ENCODE measurements around the gene TUBGCP2.

The TUBGCP2 gene, protein sequence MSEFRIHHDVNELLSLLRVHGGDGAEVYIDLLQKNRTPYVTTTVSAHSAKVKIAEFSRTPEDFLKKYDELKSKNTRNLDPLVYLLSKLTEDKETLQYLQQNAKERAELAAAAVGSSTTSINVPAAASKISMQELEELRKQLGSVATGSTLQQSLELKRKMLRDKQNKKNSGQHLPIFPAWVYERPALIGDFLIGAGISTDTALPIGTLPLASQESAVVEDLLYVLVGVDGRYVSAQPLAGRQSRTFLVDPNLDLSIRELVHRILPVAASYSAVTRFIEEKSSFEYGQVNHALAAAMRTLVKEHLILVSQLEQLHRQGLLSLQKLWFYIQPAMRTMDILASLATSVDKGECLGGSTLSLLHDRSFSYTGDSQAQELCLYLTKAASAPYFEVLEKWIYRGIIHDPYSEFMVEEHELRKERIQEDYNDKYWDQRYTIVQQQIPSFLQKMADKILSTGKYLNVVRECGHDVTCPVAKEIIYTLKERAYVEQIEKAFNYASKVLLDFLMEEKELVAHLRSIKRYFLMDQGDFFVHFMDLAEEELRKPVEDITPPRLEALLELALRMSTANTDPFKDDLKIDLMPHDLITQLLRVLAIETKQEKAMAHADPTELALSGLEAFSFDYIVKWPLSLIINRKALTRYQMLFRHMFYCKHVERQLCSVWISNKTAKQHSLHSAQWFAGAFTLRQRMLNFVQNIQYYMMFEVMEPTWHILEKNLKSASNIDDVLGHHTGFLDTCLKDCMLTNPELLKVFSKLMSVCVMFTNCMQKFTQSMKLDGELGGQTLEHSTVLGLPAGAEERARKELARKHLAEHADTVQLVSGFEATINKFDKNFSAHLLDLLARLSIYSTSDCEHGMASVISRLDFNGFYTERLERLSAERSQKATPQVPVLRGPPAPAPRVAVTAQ

DNA sequence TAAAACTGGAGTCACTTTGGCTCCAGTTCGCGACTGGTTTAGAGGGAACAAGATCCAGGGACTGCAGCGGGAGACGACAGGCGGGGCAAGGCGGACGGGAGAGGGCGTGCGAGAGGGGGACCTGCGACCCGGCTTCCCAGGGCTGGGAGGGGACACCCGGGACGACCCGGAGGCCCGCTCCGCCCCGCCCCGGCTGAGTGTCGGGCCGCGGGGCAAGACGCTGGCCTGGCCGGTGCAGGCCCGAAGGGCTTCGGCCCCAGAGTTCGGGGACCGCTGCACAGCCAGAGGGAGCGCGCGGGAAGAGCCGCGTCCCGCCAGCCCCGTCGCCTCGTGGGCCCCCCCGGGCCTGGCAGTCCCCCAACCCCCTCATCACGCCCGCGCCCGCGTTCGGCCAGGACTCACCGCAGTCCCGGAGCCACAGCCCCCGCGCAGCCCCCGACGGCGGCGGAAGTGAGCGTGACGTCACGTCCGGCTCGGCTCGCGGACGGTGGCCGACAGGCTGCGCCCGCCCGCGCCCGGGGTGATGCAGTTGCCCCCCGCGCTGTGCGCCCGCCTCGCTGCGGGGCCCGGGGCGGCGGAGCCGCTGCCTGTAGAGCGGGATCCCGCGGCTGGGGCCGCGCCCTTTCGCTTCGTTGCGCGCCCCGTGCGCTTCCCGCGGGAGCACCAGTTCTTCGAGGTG is at the start of gene TUBGCP2, which contains the start of gene ZNF511:
TSS of gene TUBGCP2 (minus strand) at position 452 of the 679 bp plus-strand sequence. CDS start 5,931 bp downstream, outside the sequence.
TSS of gene ZNF511 (plus strand) at position 494 of the 679 bp plus-strand sequence. CDS start at position 524, 30 bp downstream.
- no peak for DNase-seq

DNA sequence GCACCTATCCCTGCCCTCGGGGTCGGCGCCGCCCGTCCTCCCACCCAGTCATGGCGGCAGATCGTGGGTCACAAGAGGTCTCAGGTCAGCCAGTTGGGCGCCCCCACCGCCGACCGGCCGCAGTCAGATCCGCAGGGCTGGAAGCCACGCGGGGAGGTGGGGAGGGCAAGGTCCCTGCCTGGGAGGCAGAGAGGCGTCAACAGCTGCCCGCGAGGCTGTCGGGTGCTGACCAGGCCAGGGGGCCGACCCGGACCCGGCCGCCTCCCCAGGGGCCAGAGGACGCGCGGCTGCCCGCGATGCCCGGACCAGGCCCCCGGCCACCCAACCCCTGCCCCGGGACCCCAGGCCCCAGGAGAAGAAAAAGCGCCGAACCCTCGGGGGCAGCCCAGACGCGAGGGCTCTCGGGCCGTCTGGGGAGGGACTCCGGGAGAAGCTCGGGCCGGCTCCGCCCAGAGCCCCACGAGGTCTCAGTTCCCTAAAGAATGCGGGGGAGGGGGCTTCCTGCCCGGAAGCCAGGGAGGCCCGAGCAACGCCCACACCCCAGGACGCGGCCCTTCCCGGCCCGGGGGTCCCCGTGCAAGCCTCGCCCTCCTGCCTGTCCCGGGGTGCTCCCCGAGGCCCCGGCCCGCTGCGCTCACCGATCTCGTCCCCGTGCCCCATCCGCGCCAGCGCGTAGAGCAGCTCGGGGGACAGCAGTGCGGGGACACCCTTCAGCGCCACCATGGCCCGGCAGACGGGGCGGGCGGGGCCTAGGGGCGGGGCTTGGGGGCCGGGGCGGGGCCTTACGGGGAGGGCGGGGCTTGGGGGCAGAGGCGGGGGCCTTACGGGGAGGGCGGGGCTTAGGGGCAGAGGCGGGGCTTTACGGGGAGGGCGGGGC is 48.9 kb upstream of the TUBGCP2 start, which contains the start of gene FUOM:
TSS of gene FUOM (minus strand) at position 735 of the 877 bp plus-strand sequence. CDS start at position 723, 12 bp downstream.
- no peak for DNase-seq

DNA sequence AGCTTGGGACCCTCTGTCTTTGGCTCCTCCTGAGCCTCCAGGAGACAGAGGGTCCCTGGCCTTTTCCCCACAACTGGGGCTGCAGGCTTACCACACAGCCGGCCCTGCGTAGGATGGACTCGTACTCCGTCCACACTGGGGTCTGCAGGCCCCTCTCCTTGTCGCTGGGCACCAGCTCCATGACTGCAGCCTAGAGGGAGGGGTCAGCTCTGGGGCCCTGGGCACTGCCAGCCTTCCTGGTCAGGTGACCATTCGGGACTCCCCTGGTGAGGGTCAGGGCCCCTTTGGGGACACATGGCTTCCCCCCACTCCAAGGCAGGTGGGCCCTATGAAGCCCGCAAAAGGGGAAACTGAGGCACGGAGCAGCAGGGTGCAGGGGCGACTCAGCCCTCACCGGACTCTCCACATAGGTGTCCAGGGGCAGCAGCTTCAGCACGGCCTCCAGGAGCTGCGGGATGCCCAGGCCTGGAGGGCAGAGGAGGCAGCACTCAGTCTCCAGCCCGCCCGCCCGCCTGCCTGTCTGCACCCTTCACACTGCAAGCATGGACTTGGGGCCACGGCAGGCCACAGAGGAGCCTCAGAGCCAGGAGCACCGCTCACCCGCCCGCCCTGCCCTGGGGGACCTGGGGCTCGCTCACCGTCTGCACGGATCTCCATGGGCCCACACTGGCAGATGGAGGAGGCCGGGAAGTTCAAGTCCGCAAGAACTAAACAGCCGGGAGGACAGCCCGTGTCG is 48.0 kb upstream of the TUBGCP2 start:
- DNase-seq: no peak

DNA sequence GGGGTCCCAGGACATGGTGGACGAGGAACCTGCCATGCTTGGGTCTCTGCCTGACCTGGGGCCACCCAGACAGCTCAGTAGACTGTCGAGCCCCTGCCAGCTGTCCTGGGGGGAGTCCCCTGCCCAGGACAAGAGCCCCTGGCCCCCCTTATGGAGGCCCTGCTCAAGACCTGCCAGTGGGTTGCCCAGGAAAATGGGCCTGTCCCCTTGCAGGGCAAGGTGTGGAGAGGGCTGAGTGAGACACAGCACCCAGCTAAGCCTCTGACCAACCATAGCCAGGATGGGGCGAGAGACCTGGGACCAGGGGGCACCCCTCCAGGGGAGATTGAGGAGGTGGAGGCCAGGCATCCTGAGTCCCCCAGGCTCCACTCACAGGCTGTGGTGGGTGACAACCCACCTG is 47.3 kb upstream of the TUBGCP2 start:
- DNase-seq: no peak

DNA sequence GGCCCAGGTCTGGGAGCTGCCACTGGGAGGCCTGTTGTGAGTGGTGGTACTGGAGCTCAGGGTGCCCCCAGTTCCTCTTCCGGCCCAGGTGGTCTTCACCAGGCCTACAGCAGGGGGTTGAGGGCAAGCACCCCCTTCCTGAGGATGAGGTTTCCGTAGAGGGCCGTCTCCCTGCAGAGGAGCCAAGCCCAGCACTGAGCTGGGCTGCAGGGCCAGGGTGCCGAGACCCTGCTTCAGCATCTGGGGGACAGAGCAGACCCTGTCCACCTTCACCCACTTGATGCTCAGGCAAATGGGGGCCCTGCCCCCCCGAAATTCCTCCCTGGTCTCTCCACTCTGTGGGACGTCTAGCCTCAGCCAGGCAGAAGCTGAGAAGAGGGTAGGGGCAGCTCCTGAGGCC is 46.6 kb upstream of the TUBGCP2 start:
- no peak for DNase-seq

DNA sequence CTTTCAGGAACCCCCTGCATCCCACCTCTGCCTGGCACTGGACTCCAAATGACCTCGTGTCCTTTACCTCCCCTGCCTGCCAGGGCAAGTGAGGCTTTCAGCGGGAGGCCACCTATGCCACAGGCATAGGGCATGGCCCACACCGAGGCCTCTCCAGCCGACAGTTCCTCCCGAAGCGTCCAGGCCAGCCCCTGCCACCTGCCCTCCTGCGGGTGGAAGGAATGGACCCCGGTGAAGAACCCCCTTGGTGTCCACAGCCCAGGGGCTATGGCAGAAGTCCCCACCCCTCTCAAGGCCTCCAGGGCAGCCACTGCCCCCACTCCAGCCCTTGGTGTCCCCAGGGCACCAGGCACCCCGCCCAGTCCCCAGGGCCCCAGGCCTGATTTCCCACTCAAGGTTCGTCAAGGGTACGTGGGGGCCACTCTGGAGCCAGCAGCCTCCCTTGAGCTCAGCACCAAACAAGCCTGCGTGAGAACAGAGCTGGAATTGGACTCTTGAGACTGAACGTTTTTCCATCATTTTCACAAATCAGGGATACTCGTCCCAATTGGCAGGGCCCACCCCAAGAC is 46.1 kb upstream of the TUBGCP2 start:
- DNase-seq: no peak

DNA sequence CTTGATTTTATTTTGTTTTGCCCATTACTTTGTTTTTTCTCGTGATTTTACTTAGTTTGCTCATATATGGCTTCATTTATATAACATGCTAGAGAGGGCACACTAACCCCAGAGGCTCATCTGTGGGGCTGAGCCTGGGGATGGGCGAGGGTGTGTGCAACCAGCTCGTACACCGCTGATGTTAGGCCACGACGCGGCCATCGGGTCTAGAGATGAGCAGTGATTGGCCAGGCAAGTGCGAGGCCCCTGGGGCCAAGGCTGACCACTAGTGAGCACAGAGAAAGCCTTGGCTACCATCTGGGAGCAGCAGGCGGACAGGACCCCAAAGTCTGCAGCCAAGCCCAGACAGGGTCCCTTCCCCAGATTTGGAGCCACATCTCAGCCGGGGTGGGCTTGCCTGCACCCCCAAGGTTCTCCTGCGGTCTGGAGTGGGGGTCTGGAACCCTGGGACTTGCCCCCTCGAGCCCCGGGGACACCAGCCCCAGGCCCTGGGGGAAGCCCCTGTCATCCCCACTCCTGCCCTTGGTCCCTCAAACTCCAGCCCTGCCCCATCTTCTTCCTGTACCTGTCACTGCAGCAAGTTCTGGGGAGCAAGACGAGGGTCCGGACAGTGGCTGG is 45.4 kb upstream of the TUBGCP2 start:
- DNase-seq: no peak

DNA sequence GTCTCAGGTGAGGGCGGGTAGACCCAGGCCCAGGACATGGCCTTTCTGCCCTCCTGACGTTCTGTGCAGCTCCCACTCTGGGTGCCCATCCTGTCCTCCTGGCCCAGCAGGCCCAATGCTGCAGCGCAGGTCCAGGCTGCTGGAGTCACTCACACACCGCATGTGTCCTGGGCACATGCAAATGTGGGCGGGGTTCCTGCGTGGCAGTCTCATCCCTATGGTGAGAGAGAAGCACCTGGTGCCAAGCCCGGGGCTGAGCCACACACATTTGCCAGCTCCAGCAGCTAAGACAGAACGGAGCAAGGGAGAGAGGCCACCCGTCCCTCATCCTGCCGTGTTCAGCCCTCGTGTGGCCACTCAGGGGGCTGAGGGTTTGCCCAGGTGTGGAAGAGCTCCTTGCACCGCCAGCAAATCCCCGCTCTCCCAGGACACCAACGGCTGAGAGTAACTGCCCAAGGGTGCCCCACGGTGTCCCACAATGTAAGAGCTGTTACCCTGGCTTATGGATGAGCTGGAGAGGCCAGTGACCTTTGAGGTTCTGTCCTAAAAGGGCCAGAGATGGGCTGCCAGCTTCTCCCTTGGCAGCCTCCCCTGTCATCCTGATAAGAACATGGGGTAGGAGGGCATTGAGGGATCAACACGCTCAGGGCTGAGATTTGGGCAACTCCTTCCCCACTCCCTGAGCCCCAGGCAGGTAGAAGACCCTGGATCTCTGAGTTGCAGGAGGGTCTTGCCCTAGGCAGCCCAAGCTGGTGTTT is 44.7 kb upstream of the TUBGCP2 start:
- no peak for DNase-seq

DNA sequence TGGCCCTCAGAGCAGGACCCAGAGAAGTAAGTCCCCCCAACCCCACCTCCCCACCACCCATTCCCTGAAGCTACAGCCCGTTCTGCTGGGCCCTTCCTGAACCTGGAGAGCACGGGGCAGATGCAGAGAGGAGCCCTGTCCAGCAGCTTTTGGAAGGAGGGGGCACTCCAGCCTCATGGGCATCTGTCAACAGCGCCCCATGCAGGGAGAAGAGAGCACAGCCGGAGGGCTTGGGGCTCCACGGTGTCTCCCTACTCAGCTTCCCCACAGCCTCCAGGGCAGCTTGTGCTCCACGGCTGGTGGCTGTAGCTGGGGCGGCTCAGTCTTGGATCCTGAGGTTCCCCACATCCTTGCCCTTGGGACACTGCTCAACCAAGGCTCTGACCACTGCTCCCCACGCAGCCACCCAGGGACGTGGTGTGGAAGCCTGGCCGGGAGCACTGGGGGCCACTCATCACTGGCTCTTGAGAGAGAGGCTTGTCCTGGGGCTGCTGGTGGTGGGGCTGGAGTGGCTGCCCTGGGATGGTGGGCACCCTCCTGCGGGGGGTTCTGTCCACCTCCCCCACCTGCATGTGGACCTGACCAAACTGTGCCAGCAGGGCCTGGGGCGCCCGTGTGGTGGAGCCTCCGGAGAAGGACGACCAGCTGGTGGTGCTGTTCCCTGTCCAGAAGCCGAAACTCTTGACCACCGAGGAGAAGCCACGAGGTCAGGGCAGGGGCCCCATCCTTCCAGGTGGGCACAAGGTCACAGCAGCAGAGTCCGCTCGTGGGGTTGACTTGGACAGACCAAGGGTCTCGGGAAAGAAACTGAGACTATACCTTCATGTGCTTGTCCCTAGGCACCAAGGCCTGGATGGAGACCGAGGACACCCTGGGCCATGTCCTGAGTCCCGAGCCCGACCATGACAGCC is 43.0 kb upstream of the TUBGCP2 start:
- DNase-seq: no peak

DNA sequence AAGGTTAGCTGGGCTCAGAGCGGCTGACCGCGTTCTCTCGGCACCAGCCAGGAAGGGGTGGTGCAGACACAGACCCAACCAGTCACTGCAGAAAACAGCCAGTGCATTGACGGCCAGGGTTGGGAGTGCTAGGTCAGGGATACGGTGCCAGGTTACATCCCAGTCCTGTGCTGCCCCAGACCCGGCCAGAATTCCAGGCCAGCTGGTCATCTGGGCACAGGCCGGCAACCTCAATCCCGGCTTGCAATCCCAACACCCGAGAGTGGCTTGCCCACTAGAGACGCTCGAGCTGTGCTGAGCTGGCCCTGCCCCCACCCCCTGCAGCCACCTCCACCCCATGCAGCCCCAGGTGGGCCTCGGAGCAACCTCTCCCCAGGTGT is 42.3 kb upstream of the TUBGCP2 start:
- DNase-seq: no peak

DNA sequence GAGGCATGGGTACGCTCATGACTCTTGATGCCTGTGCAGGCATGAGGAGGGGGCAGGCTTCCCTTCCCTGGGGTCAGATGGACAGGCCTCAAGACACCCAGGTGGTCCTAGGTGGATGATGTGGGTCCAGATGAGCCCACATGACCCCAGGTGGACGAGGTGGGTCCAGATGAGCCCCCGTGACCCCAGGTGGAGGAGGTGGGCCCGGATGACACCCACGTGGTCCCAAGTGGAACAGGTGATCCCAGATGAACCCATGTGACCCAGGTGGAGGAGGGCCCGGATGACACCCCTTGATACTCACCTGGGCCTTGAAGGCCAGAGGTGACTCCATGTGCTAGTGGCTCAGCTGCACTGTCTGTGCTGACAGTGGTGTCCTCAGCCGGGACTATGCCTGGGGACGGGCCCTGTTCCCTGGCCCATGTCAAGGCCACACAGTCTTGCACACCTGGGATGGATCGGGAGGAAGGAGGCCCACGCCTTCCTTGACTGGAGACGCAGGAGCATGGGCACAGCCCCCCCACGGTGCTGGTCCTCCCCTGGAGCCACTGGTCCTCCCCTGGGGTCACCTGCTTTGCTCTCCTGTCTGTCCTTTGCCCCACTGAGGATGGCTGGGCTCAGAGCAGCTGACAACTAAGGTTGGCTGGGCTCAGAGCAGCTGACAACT is 41.7 kb upstream of the TUBGCP2 start:
- no peak for DNase-seq

DNA sequence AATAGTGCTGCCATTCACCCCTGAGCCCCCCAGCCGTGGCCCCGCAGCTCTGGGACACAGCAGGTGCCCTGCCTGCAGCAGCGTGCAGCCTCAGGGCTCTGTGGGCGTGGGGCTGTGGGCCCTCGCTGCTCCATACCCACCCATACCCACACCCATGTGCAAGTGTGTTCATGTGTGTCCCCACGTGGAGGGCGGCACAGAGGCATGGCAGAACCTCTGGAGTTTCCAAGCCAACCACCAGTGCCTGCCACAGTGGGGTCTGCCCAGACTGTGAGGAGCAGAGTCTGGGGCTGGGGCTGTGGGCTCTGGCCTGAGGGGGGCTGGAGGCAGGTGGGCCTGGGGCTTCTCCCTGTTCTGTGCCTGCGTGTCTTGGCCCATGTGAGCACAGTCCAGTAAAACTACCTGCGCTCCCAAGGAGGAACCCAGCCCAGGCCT is 40.9 kb upstream of the TUBGCP2 start:
- DNase-seq: no peak

DNA sequence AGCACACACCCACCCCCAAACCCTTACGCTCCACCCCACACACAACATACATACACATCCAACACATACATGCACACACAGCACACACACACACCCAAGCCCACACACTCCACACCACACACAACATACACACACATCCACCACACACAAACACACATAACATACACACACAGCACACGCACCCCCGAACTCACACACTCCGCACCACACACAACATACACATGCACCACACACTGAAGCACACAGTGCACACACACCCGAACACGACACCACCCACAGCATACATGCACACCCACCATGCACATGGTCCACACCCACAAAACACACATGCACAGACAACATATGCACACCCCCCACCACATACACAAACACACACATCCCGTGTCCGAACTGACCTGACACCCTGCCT is 40.5 kb upstream of the TUBGCP2 start:
- DNase-seq: no peak

DNA sequence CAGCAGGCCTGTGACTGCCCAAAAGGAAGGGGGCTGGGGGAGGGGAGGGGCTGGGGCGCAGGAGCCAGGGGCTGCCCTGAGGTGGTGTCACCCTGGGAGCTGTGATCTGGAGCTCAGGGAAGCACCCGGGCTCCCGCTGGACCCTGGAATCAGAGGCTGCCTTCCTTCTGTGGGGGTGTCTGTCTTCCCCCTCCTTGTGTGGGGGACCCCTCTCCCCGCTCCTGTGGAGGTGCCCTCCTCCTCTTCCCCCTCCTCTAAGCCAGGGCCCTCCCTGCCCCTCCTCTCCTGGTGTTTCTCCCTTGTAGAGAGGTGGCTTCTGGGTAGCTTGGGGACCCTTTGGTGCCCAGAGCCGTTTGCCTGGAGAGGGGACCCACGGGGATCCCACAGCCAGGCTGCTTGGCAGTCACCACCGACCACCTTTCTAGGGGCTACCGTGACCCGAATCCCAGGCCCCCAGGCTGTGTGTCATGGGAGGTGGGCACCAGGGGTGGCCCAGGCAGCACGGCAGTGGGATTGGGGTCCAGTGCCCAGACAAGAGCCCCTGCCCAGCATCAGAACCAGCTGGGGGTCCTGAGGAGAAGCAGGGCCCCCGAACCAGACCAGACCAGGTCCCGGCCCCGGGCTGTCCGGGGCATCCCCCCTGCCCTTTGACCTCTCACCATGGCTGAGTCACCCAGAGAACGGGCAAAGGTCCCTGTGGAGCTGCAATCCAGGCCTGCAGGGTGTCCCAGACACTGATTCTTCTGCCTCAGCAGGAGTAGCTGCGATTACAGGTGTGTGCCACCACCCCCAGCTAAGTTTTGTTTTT is 39.2 kb upstream of the TUBGCP2 start:
- no peak for DNase-seq

DNA sequence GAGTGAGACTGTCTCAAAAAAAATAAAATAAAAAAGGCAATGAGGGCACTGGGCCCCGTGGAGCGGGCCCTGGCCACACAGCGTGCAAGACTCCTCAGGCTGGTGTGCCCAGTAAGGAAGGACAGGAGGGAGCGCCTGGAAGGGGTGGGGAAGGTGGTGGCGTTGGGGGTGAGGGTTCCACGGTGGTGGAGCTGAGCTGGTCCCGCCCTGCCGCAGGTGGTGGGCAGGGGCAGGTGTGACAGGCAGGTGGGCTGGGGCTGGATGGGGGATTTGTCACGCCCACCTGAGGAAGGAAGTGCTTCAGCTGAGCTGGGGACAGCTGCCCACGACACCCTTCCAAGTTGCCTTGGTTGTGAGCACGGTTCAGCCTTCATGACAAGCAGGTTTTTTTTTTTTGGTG is 37.7 kb upstream of the TUBGCP2 start:
- DNase-seq: no peak

DNA sequence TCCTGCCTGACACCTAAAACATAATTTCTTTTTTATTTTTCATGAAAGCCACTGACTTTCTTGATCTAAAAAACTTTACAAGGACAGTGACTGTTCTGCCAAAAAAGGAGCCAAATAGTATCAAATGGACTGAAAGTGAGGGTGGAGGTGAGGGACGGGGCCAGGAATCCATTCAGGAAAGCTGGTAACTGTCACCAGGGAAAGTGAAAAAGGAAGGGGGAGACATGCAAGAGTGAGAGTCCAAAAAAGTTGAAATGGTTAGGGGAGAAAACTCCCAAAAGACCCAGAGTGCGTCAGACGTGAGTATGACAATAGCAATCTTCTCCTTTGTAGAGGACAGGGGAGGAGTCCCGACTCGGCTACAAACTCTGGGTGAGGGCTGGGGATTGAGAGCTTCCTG is 35.6 kb upstream of the TUBGCP2 start:
- DNase-seq: no peak

DNA sequence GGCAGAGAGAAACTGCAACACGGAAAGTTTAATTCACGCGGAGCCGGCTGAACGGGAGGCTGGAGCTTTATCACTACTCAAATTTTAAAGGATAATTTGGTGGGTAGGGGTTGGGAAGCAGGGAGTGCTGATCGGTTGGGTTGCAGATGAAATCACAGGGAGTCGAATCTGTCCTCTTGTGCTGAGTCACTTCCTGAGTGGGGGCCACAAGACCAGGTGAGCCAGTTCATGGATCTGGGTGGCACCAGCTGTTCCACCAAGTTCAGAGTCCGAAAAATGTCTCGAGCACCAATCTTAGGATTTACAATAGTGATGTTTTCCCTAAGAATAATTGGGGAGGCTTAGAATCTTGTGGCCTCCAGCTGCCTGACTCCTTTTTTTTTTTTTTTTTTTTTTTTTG is 34.9 kb upstream of the TUBGCP2 start:
- no peak for DNase-seq
